HFFc6 (cell line): ENCODE measurements around the gene FDPS. TPM values are rescaled to one million over a fixed set of nuclear protein-coding genes. Genes with fewer than 3 reads are reported as not detected.
A peak's percentile ranks its signal among the peaks of the same experiment; 100 is the strongest.

Source experiments
- DNase-seq: peaks from one replicate; pipeline ENCODE4 v3.0.0-alpha.2; 2018
- H3K27ac Mint-ChIP-seq: 2 replicates; pipeline ENCODE4 v1.8.0; 2020; ENCODE audit warnings: mild to moderate bottlenecking, mixed read lengths
- H3K27me3 Mint-ChIP-seq: 2 replicates; pipeline ENCODE4 v1.8.0; 2021; ENCODE audit warnings: mild to moderate bottlenecking, moderate library complexity, mixed read lengths; ENCODE audit not compliant: insufficient read depth
- H3K36me3 Mint-ChIP-seq: 2 replicates; pipeline ENCODE4 v1.8.0; 2021; ENCODE audit warnings: low read depth, mixed read lengths
- H3K4me1 Mint-ChIP-seq: 2 replicates; pipeline ENCODE4 v1.8.0; 2020; ENCODE audit warnings: low read depth, mixed read lengths
- H3K4me3 Mint-ChIP-seq: 2 replicates; pipeline ENCODE4 v1.8.0; 2020; ENCODE audit warnings: mild to moderate bottlenecking, moderate library complexity, mixed read lengths
- H3K9me3 Mint-ChIP-seq: 2 replicates; pipeline ENCODE4 v1.8.0; 2020; ENCODE audit warnings: mild to moderate bottlenecking, mixed read lengths
- total RNA-seq, 6 experiments: library from RNA; stranded (reverse); fragmentation: NEBNext Ultra II Directional; extraction: Animal tissue kit (Norgen Biotek cat#: 25700); gene quantifications; 2 replicates in 1 of 6; 3 replicates in 5 of 6; pipeline ENCODE4 v1.2.3, GENCODE V29; 2021
- TF ChIP-seq, protein P1 (sequence below): fragments of 200-600 bp; sonication (generic); IDR thresholded peaks from 2 replicates; pipeline ENCODE4 v1.5.0; 2021; ENCODE audit warnings: antibody characterized with exemption, mild to moderate bottlenecking

Gene FDPS
- total RNA-seq, 6 experiments from 2014 or later: 117 to 147 (median 127) TPM

GRCh38 chr1:155320252-155320651 is 11.6 kb downstream of the FDPS start:
- peaks cover 10% of the 10 kb centered on the region for H3K27me3 Mint-ChIP-seq

GRCh38 chr1:155320661-155321617 is 12.3 kb downstream of the FDPS start, which contains the start of gene RUSC1:
Gene RUSC1 (plus strand): TSS chr1:155320894. CDS start chr1:155321774, 880 bp downstream.
- peak; percentile 27 for DNase-seq
- H3K4me1 Mint-ChIP-seq: peaks cover 35% of the 10 kb centered on the region
- H3K27ac Mint-ChIP-seq: peak within 1 kb of the TSS; percentile 86
- peak within 1 kb of the TSS; percentile 96 for H3K4me3 Mint-ChIP-seq
- peaks cover 11% of the 10 kb centered on the region for H3K27me3 Mint-ChIP-seq
- TF ChIP-seq, protein P1, sequence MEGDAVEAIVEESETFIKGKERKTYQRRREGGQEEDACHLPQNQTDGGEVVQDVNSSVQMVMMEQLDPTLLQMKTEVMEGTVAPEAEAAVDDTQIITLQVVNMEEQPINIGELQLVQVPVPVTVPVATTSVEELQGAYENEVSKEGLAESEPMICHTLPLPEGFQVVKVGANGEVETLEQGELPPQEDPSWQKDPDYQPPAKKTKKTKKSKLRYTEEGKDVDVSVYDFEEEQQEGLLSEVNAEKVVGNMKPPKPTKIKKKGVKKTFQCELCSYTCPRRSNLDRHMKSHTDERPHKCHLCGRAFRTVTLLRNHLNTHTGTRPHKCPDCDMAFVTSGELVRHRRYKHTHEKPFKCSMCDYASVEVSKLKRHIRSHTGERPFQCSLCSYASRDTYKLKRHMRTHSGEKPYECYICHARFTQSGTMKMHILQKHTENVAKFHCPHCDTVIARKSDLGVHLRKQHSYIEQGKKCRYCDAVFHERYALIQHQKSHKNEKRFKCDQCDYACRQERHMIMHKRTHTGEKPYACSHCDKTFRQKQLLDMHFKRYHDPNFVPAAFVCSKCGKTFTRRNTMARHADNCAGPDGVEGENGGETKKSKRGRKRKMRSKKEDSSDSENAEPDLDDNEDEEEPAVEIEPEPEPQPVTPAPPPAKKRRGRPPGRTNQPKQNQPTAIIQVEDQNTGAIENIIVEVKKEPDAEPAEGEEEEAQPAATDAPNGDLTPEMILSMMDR: no peak
- peaks cover under 1% of the 10 kb centered on the region; the same call in 1 of the 2 replicates for H3K36me3 Mint-ChIP-seq
- no peaks in the 10 kb centered on the region for H3K9me3 Mint-ChIP-seq

More at GRCh38 chr1:155320252-155320651, 11.6 kb downstream of the FDPS start:
- peak overlapping the region; percentile 96 for H3K4me3 Mint-ChIP-seq
- H3K9me3 Mint-ChIP-seq: no peaks in the 10 kb centered on the region
- no peaks in the 10 kb centered on the region for H3K36me3 Mint-ChIP-seq
- peak overlapping the region; percentile 17; the same call in 1 of the 2 replicates for H3K27ac Mint-ChIP-seq
- H3K4me1 Mint-ChIP-seq: peaks cover 29% of the 10 kb centered on the region
- DNase-seq: no peak
- TF ChIP-seq, protein P1: no peak

GRCh38 chr1:155321639-155322503 is 13.2 kb downstream of the FDPS start:
- H3K4me1 Mint-ChIP-seq: peaks cover 40% of the 10 kb centered on the region
- no peak for DNase-seq

GRCh38 chr1:155322571-155322952 is 13.9 kb downstream of the FDPS start:
- peaks cover 5% of the 10 kb centered on the region; the same call in 1 of the 2 replicates for H3K36me3 Mint-ChIP-seq
- H3K27ac Mint-ChIP-seq: peak overlapping the region; percentile 86
- H3K4me3 Mint-ChIP-seq: peak overlapping the region; percentile 96
- H3K27me3 Mint-ChIP-seq: peaks cover 13% of the 10 kb centered on the region
- H3K4me1 Mint-ChIP-seq: peaks cover 40% of the 10 kb centered on the region
- H3K9me3 Mint-ChIP-seq: no peaks in the 10 kb centered on the region
- TF ChIP-seq, protein P1: no peak
- DNase-seq: peak; percentile 26

More at GRCh38 chr1:155321639-155322503, 13.2 kb downstream of the FDPS start:
- peaks cover 13% of the 10 kb centered on the region for H3K27me3 Mint-ChIP-seq
- H3K4me3 Mint-ChIP-seq: peak overlapping the region; percentile 96
- no peaks in the 10 kb centered on the region for H3K9me3 Mint-ChIP-seq
- TF ChIP-seq, protein P1: peak; percentile 30; the same call in 1 of the 2 replicates
- H3K27ac Mint-ChIP-seq: peak overlapping the region; percentile 86
- peaks cover 5% of the 10 kb centered on the region; the same call in 1 of the 2 replicates for H3K36me3 Mint-ChIP-seq
